ENCODE results near the gene C16orf95. TPM values are rescaled to one million over a fixed set of nuclear protein-coding genes. Genes with fewer than 3 reads are reported as not detected.
A peak's percentile ranks its signal among the peaks of the same experiment; 100 is the strongest.

The C16orf95 gene
- total RNA-seq, 4 donors from 2014 or later = 0.38 to 0.95 (median 0.85) TPM

DNA sequence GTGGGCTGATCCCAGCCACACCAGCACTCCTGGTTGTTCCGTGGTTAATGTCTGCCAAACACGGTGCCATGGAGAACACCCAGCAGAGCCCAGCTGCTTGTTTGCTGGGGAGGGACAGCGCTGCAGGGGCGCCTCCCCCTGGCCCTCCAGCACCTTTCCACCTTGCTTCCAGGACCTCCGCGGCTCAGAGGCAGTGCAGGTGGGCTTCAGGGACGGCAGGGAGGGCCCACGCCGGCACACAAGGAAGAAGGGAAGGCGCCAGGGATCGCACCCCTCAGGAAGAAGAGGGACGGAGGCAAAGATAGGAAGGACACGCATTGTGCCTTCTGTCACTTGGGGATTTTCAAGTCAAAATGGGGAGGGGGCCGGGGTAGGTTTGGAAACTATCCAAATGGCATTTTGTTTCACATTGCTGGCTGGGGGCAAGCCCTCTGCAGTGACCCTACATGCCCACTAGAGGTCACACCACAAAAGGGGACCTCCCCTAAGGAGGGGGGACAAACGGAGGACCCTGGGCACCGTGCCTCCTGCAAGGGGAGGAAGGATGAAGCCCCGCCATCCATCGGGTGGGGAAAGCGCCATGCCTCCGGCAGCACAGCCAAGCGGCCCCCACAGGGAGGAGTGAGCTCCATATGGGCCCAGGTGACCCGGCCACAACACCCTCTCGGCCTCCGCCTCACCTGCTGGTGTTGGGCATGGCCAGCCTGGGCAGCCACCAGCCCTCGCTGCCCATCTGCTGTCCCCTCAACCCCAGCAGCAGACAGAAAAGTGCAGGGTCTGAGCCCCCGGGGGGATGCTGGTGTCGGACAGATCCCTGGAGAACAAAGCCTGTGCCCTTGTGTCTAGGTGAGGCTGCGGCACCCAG, 7.5 kb upstream of the C16orf95 start:
- peaks cover 0 to 48% (median 10%) of the 10 kb centered on the region in 3 donors for H3K36me3 ChIP-seq
- intact Hi-C loops (cut with DNase I) = no loop called here
- WGBS, 2 donors = 44 to 59% methylated on average over 9 to 12 of the region's 28 CpGs
- no peak for TF ChIP-seq POLR2A (IDR thresholded peaks at IDR 0.05)
- TF ChIP-seq CTCF (IDR thresholded peaks at IDR 0.05) = peak; percentile 41 to 74 (median 66)
- peak overlapping the region in 3 of 4 donors; percentile 53 to 65 (median 60) for H3K27ac ChIP-seq
- H3K27me3 ChIP-seq = no peaks in the 10 kb centered on the region
- no peak overlapping the region for H3K4me3 ChIP-seq
- peaks cover 4 to 42% (median 10%) of the 10 kb centered on the region in 3 donors for H3K4me1 ChIP-seq
- DNase-seq = no peak
- no peaks in the 10 kb centered on the region for H3K9me3 ChIP-seq

DNA sequence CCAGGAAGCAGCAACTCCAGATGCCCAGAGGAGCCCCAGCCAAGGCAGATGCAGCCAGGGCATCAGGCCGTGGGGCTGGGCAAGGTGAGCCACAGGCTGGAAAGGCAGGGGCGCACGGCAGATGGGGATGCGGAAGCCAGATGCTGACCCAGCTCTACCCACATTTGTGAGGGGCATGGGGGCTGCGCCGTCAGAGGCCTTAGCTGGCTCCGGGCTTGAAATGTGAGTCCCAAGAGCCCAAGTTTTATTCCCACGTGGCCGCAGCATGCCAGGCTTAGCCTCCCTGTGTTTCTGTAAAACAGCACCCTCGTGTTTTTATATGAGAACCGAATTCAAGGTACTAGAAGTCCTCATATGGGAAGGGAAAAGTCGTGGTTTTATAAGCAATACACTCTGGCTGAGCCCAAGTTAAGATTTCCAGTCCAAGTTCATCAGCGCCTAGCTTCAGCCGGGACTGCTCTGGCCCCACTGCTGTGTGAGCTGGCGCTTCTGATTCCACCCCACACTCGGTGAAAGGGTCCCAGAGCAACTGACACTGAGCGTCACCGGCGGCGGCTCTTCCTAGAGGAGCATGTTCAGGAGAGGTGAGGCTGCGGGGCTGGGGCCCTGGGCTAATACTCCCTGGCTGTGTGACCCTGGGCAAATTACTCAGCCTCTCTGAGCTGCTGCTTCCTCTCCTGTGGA, 6.7 kb upstream of the C16orf95 start:
- Histone ChIP-seq H3K4me3 (no peak overlapping the region), H3K9me3 (no peaks in the 10 kb centered on the region), H3K27me3 (no peaks in the 10 kb centered on the region), H3K27ac (peak overlapping the region in 2 of 4 donors; percentile 53 to 60), H3K4me1 (peaks cover 4 to 42% (median 10%) of the 10 kb centered on the region in 3 donors), H3K36me3 (peaks cover 0 to 40% (median 4%) of the 10 kb centered on the region in 3 donors)
- no peak for DNase-seq
- WGBS, 2 donors = 57 to 100% methylated on average over 2 of the region's 21 CpGs
- intact Hi-C loops (cut with DNase I) = no loop called here
- no peak for TF ChIP-seq CTCF (IDR thresholded peaks at IDR 0.05)
- no peak for TF ChIP-seq POLR2A (IDR thresholded peaks at IDR 0.05)

DNA sequence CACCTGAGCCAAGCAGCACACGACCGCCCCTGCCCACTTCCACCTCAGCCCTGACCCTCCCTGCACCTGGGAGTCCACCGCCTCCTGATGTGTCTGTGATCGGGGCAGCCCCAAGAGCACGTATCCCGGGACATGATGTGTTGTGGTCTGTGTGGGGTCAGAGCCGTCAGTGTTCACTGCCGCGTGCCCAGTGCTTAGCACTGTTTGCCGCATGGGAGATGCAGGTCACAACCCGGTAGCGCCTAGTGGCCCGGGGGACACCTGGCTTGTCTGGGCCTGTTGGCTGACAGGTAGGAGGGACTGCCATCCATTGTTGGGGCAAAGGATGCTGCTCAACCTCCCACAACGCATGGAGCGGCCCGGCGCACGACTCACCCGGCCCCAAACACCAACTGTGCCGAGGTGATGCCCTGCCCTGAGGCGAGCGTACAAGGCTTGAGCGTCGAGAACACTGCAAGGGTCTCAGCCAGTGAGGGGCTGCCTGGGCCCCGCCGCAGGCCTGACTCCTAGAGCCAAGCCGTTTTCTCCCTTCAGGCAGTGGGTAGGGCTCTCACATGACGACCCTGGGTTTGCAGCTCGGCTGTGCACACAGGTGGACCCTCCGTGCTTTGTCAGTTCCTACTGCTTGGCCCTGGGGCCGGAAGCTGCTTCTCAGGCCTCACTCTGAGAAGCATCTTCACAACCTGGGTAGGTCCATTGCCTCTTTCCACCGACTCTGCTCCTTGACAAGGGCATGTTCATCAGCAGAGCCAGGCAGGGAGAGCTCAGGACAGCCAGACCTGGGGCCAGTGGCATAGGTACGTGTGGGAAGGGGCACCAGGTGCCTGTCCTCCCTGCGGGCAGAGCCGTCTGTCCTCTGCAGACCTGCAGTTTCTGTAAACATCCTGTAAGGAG, 5.9 kb upstream of the C16orf95 start:
- peaks cover 9 to 45% (median 14%) of the 10 kb centered on the region in 3 donors for H3K4me1 ChIP-seq
- 78 to 90% methylated on average over 4 to 7 of the region's 35 CpGs for WGBS, 2 donors
- intact Hi-C loops (cut with DNase I) = no loop called here
- no peaks in the 10 kb centered on the region for H3K27me3 ChIP-seq
- DNase-seq = no peak
- no peaks in the 10 kb centered on the region for H3K9me3 ChIP-seq
- H3K36me3 ChIP-seq = peaks cover 0 to 32% (median under 1%) of the 10 kb centered on the region in 3 donors
- H3K27ac ChIP-seq = no peak overlapping the region
- H3K4me3 ChIP-seq = no peak overlapping the region
- TF ChIP-seq CTCF (IDR thresholded peaks at IDR 0.05) (no peak), POLR2A (IDR thresholded peaks at IDR 0.05) (no peak)

DNA sequence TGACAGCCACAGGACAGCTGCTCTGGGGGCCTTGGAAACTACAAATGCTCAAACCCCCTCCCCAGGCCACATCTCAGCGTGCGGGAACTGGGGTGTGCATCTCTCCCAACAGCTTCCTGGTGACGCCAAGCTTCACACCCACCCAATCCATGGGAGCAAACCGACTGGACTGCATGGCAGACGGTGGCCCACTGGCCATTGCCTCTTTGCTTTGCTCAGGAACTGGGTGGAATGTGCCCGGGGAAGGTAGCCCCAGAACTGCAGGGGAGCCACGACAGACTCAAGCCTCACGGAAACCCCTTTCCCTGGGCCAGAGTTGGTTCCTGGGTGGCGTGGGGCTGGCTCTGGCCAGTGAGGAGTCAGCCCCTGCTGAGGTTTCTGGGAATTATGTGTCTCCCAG, 5.2 kb upstream of the C16orf95 start:
- H3K4me3 ChIP-seq = no peak overlapping the region
- intact Hi-C loops (cut with DNase I) = no loop called here
- 83 to 91% methylated on average over 6 of the region's 9 CpGs for WGBS, 2 donors

More for the DNA sequence above, 5.2 kb upstream of the C16orf95 start:
- Histone ChIP-seq H3K27ac (no peak overlapping the region), H3K9me3 (no peaks in the 10 kb centered on the region), H3K36me3 (peaks cover 0 to 25% (median 0%) of the 10 kb centered on the region in 3 donors), H3K4me1 (peaks cover 10 to 42% (median 16%) of the 10 kb centered on the region in 3 donors), H3K27me3 (no peaks in the 10 kb centered on the region)
- TF ChIP-seq POLR2A (IDR thresholded peaks at IDR 0.05) (no peak), CTCF (IDR thresholded peaks at IDR 0.05) (no peak)
- DNase-seq = no peak
